SK-N-SH (cell line): ENCODE data around the gene TK2. TPM values are rescaled to one million over a fixed set of nuclear protein-coding genes. Genes with fewer than 3 reads are reported as not detected.

ENCODE experiments used
- CTCF ChIA-PET: fragments of 300-600, 350-600 bp; formaldehyde crosslinking; extraction: SDS; loops from one replicate; lab custom pipeline; 2021; lab: Yijun Ruan, JAX
- POLR2A ChIA-PET: fragments of 350-600 bp; sonication (Branson Sonifier 250); formaldehyde crosslinking; extraction: SDS; loops from one replicate; lab custom pipeline; 2020; ENCODE audit warnings: antibody characterized with exemption, inconsistent platforms; lab: Yijun Ruan, JAX
- DNase-seq: peaks from one replicate; pipeline ENCODE4 v3.0.0; 2012
- H2AFZ ChIP-seq: fragments of 200-600 bp; sonication (generic); 2 replicates; pipeline ENCODE4 v1.8.1; 2016; ENCODE audit warnings: antibody characterized with exemption, mild to moderate bottlenecking, low read depth
- H3F3A ChIP-seq: fragments of 200-600 bp; sonication (generic); replicated peaks from 2 replicates; pipeline ENCODE3; 2016; ENCODE audit warnings: antibody characterized with exemption, mild to moderate bottlenecking; ENCODE audit not compliant: insufficient read depth
- H3K27ac ChIP-seq, 2 experiments: fragments of 200-500 bp in 1 of 2; fragments of 200-600 bp in 1 of 2; sonication (Bioruptor generic) in 1 of 2; sonication (generic), shearing (Covaris generic) in 1 of 2; 2 replicates each; pipeline versions ENCODE4 v1.5.1 to v1.6.1; 2014 to 2016; ENCODE audit warnings: low read depth in 2 of 2, inconsistent platforms in 1 of 2, low read length in 1 of 2, mild to moderate bottlenecking in 1 of 2, mixed read lengths in 1 of 2
- H3K27me3 ChIP-seq: fragments of 200-600 bp; sonication (generic), shearing (Covaris generic); 2 replicates; pipeline ENCODE4 v1.6.1; 2016; ENCODE audit warnings: mixed run types; ENCODE audit not compliant: insufficient read depth
- H3K36me3 ChIP-seq, 2 experiments: fragments of 200-500 bp in 1 of 2; fragments of 200-600 bp in 1 of 2; sonication (Bioruptor generic) in 1 of 2; sonication (generic) in 1 of 2; replicated peaks in 1 of 2; 2 replicates each; pipeline versions ENCODE3 to v1.5.1; 2014 to 2016; ENCODE audit warnings: low read length in 1 of 2, mild to moderate bottlenecking in 1 of 2; ENCODE audit not compliant: insufficient read depth in 2 of 2, control insufficient read depth in 1 of 2
- H3K4me1 ChIP-seq, 2 experiments: fragments of 200-500 bp in 1 of 2; fragments of 200-600 bp in 1 of 2; sonication (Bioruptor generic) in 1 of 2; sonication (generic), shearing (Covaris generic) in 1 of 2; 2 replicates each; pipeline versions ENCODE4 v1.5.1 to v1.6.1; 2014 to 2016; ENCODE audit warnings: low read depth in 1 of 2, low read length in 1 of 2, mixed run types in 1 of 2; ENCODE audit not compliant: insufficient read depth in 2 of 2, control insufficient read depth in 1 of 2
- H3K4me2 ChIP-seq: fragments of 200-600 bp; sonication (generic), shearing (Covaris generic); 2 replicates; pipeline ENCODE4 v1.6.1; 2017; ENCODE audit warnings: mixed run types
- H3K4me3 ChIP-seq, 2 experiments: fragments of 200-500 bp in 1 of 2; fragments of 200-600 bp in 1 of 2; sonication (Bioruptor generic) in 1 of 2; sonication (generic), shearing (Covaris generic) in 1 of 2; 2 replicates each; pipeline versions ENCODE4 v1.5.1 to v1.8.1; 2014 to 2016; ENCODE audit warnings: low read depth in 2 of 2, inconsistent platforms in 1 of 2, low read length in 1 of 2, mild to moderate bottlenecking in 1 of 2, mixed read lengths in 1 of 2, moderate library complexity in 1 of 2
- H3K79me2 ChIP-seq: fragments of 200-600 bp; sonication (generic); 2 replicates; pipeline ENCODE4 v1.8.1; 2017; ENCODE audit warnings: mild to moderate bottlenecking; ENCODE audit not compliant: insufficient read depth
- H3K9ac ChIP-seq: fragments of 200-600 bp; sonication (generic); 2 replicates; pipeline ENCODE4 v1.6.1; 2017; ENCODE audit warnings: mixed run types
- H3K9me2 ChIP-seq: fragments of 200-600 bp; sonication (generic); 2 replicates; pipeline ENCODE4 v1.6.1; 2017; ENCODE audit warnings: mixed run types
- H3K9me3 ChIP-seq: fragments of 200-600 bp; sonication (generic); 2 replicates; pipeline ENCODE4 v1.6.1; 2017; ENCODE audit warnings: mixed run types, mild to moderate bottlenecking, moderate library complexity
- H4K20me1 ChIP-seq: fragments of 200-600 bp; sonication (generic); 2 replicates; pipeline ENCODE4 v1.6.1; 2017; ENCODE audit warnings: mild to moderate bottlenecking, mixed run types; ENCODE audit not compliant: insufficient read depth
- CHD2 ChIP-seq: fragments of 150-350 bp; IDR thresholded peaks from 2 replicates; pipeline ENCODE4 v1.6.1; 2018; ENCODE audit warnings: low read length; ENCODE audit not compliant: partially characterized antibody
- ELF1 ChIP-seq: IDR thresholded peaks from 2 replicates; pipeline ENCODE4 v1.4.0; 2012
- EZH2phosphoT487 ChIP-seq: fragments of 200-600 bp; sonication (generic); IDR thresholded peaks from 2 replicates; pipeline ENCODE4 v1.6.1; 2017; ENCODE audit warnings: low read depth, mixed run types, mild to moderate bottlenecking, antibody characterized with exemption, moderate library complexity, borderline replicate concordance
- FOSL2 ChIP-seq: IDR thresholded peaks from 2 replicates; pipeline ENCODE4 v1.4.0; 2012; ENCODE audit warnings: low read depth, mild to moderate bottlenecking, moderate library complexity, borderline replicate concordance
- FOXM1 ChIP-seq: IDR thresholded peaks from 2 replicates; pipeline ENCODE4 v1.4.0; 2012; ENCODE audit warnings: low read depth, mild to moderate bottlenecking
- MXI1 ChIP-seq: IDR thresholded peaks from 2 replicates; pipeline ENCODE4 v1.6.1; 2012; ENCODE audit warnings: mild to moderate bottlenecking, low read depth, low read length, improper control_type of control experiment
- NRF1 ChIP-seq: IDR thresholded peaks from 2 replicates; pipeline ENCODE4 v1.6.1; 2012; ENCODE audit warnings: low read depth, mild to moderate bottlenecking, low read length
- RAD21 ChIP-seq: IDR thresholded peaks from 2 replicates; pipeline ENCODE4 v1.6.1; 2012; ENCODE audit warnings: mild to moderate bottlenecking, low read length
- RCOR1 ChIP-seq: fragments of 150-350 bp; IDR thresholded peaks from 2 replicates; pipeline ENCODE4 v1.6.1; 2017; ENCODE audit warnings: antibody characterized with exemption, low read length
- RFX5 ChIP-seq: IDR thresholded peaks from 2 replicates; pipeline ENCODE4 v1.6.1; 2012; ENCODE audit warnings: mild to moderate bottlenecking, improper control_type of control experiment, low read length
- RXRA ChIP-seq: IDR thresholded peaks from 2 replicates; pipeline ENCODE4 v1.4.0; 2012; ENCODE audit warnings: low read depth, mild to moderate bottlenecking, borderline replicate concordance
- YY1 ChIP-seq: IDR thresholded peaks from 2 replicates; pipeline ENCODE4 v1.4.0; 2012; ENCODE audit warnings: low read depth, mild to moderate bottlenecking
- WGBS: methylation state at CpG from one replicate; pipeline ENCODE4 v1.1.6; 2017; ENCODE audit warnings: low lambda C conversion rate; 5-methylcytosine and 5-hydroxymethylcytosine counted together
- polyA plus RNA-seq, 3 experiments: library from polyadenylated mRNA; depleted of rRNA; stranded (reverse); fragments of >200 nt; gene quantifications; 2 replicates each; pipeline ENCODE4 v1.2.3, GENCODE V29; 2012
- TF ChIP-seq, protein P1 (sequence below): IDR thresholded peaks from 2 replicates; pipeline ENCODE4 v1.6.1; 2012; ENCODE audit warnings: mild to moderate bottlenecking, low read depth, low read length, moderate library complexity
- TF ChIP-seq, protein P2 (sequence below): fragments of 150-350 bp; IDR thresholded peaks from 2 replicates; pipeline ENCODE4 v1.6.1; 2016; ENCODE audit warnings: mild to moderate bottlenecking, low read depth, low read length
- TF ChIP-seq, protein P3 (sequence below): fragments of 150-350 bp; IDR thresholded peaks from 2 replicates; pipeline ENCODE4 v1.6.1; 2017; ENCODE audit warnings: antibody characterized with exemption, low read length, low read depth, borderline replicate concordance
- TF ChIP-seq, protein P4 (sequence below): IDR thresholded peaks from 2 replicates; pipeline ENCODE4 v1.4.0; 2012; ENCODE audit warnings: low read depth, borderline replicate concordance

TK2 gene
- polyA plus RNA-seq, 1 of the 3 experiments (the other 2 are of a cell fraction): 25.2 TPM

DNA sequence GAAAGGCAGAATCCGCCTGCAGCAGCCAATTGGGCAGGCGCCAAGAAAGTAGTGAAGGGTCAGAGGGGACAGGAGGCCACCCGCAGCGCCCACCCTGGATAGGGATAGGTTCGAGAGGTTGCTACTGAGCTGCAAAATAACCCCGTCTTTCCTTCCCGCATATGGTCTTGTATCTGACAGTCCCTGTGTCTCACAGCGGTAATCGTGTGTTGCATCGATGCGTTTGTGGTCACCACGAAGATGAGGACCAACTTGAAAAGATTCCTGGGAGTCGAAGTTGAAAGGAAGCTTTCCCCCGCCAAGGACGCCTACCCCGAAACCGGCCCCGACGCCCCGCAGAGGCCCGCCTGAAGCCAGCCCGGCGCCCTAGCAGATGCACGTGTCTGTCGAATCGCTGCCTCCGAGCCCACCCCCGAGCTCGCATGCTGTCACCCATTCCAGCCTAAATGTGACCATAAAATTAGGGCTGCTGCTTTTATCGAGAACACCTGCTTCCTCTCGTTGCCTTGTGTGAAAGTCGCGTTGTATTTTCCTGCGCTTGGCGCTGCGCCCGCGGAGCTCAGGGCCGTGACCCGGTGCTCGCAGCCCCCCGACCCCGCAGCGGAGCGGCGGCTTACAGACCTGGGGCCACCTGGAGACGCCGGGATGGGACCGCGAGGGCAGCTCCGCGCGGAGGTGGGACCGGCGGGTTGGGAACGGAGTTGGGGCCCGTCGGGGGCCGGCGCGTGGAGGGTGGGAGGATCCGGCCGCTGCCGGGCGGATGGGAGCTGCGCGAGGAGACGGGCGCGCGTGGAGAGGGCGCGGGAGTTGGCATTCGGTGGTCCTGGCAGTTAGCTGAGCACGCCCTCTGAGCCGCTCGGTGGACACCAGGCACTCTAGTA is 29.0 kb upstream of the TK2 start, which contains the start of gene CMTM2:
Gene CMTM2 (plus strand): TSS at position 813 of the 881 bp plus-strand sequence. CDS start 145 bp downstream, outside the sequence.
- ChIA-PET POLR2A (interaction anchor here (0.6 kb wide), 1 partner anchor 13 kb away, joined by 3 read pairs; the partner anchor contains the start of gene CMTM1), CTCF (interaction anchor here (0.7 to 2.8 kb wide), 4 partner anchors 10 to 172 kb away, joined by 3 to 9 read pairs (median 4); no protein-coding TSS in a partner anchor)
- peak within 1 kb of the TSS; percentile 44 for H3K4me2 ChIP-seq
- DNase-seq: no peak
- H4K20me1 ChIP-seq: no peaks in the 10 kb centered on the region
- WGBS: 92% methylated on average over 77 of the region's 77 CpGs
- peaks cover 7% of the 10 kb centered on the region for H3F3A ChIP-seq
- H3K9me3 ChIP-seq: no peaks in the 10 kb centered on the region
- no peaks in the 10 kb centered on the region for H3K36me3 ChIP-seq
- H3K27me3 ChIP-seq: no peaks in the 10 kb centered on the region
- H3K4me3 ChIP-seq: no peak within 1 kb of the TSS
- no peak within 1 kb of the TSS for H2AFZ ChIP-seq
- H3K4me1 ChIP-seq: peaks cover 0 to 16% of the 10 kb centered on the region in 2 experiments; a peak in 2 of 4 replicates
- no peaks in the 10 kb centered on the region for H3K79me2 ChIP-seq
- peak within 1 kb of the TSS; percentile 31 to 52; a peak in 2 of 4 replicates for H3K27ac ChIP-seq
- no peak for TF ChIP-seq RCOR1
- TF ChIP-seq, protein P1, sequence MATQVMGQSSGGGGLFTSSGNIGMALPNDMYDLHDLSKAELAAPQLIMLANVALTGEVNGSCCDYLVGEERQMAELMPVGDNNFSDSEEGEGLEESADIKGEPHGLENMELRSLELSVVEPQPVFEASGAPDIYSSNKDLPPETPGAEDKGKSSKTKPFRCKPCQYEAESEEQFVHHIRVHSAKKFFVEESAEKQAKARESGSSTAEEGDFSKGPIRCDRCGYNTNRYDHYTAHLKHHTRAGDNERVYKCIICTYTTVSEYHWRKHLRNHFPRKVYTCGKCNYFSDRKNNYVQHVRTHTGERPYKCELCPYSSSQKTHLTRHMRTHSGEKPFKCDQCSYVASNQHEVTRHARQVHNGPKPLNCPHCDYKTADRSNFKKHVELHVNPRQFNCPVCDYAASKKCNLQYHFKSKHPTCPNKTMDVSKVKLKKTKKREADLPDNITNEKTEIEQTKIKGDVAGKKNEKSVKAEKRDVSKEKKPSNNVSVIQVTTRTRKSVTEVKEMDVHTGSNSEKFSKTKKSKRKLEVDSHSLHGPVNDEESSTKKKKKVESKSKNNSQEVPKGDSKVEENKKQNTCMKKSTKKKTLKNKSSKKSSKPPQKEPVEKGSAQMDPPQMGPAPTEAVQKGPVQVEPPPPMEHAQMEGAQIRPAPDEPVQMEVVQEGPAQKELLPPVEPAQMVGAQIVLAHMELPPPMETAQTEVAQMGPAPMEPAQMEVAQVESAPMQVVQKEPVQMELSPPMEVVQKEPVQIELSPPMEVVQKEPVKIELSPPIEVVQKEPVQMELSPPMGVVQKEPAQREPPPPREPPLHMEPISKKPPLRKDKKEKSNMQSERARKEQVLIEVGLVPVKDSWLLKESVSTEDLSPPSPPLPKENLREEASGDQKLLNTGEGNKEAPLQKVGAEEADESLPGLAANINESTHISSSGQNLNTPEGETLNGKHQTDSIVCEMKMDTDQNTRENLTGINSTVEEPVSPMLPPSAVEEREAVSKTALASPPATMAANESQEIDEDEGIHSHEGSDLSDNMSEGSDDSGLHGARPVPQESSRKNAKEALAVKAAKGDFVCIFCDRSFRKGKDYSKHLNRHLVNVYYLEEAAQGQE: no peak
- TF ChIP-seq, protein P2, sequence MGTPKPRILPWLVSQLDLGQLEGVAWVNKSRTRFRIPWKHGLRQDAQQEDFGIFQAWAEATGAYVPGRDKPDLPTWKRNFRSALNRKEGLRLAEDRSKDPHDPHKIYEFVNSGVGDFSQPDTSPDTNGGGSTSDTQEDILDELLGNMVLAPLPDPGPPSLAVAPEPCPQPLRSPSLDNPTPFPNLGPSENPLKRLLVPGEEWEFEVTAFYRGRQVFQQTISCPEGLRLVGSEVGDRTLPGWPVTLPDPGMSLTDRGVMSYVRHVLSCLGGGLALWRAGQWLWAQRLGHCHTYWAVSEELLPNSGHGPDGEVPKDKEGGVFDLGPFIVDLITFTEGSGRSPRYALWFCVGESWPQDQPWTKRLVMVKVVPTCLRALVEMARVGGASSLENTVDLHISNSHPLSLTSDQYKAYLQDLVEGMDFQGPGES: no peak
- no peak for TF ChIP-seq EZH2phosphoT487
- TF ChIP-seq FOXM1: no peak
- TF ChIP-seq RXRA: no peak
- TF ChIP-seq NRF1: no peak
- TF ChIP-seq RFX5: no peak
- TF ChIP-seq RAD21: no peak
- TF ChIP-seq FOSL2: no peak
- no peak for TF ChIP-seq YY1
- TF ChIP-seq CHD2: no peak
- TF ChIP-seq, protein P3, sequence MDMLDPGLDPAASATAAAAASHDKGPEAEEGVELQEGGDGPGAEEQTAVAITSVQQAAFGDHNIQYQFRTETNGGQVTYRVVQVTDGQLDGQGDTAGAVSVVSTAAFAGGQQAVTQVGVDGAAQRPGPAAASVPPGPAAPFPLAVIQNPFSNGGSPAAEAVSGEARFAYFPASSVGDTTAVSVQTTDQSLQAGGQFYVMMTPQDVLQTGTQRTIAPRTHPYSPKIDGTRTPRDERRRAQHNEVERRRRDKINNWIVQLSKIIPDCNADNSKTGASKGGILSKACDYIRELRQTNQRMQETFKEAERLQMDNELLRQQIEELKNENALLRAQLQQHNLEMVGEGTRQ: no peak
- TF ChIP-seq, protein P4, sequence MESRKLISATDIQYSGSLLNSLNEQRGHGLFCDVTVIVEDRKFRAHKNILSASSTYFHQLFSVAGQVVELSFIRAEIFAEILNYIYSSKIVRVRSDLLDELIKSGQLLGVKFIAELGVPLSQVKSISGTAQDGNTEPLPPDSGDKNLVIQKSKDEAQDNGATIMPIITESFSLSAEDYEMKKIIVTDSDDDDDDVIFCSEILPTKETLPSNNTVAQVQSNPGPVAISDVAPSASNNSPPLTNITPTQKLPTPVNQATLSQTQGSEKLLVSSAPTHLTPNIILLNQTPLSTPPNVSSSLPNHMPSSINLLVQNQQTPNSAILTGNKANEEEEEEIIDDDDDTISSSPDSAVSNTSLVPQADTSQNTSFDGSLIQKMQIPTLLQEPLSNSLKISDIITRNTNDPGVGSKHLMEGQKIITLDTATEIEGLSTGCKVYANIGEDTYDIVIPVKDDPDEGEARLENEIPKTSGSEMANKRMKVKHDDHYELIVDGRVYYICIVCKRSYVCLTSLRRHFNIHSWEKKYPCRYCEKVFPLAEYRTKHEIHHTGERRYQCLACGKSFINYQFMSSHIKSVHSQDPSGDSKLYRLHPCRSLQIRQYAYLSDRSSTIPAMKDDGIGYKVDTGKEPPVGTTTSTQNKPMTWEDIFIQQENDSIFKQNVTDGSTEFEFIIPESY: no peak
- TF ChIP-seq MXI1: no peak
- no peak for TF ChIP-seq ELF1
- H3K9me2 ChIP-seq: no peaks in the 10 kb centered on the region
- no peak within 1 kb of the TSS for H3K9ac ChIP-seq
